WERI-Rb-1 (cell line): ENCODE results near the gene FSTL4.

ENCODE experiments used
- DNase-seq: peaks from one replicate; pipeline ENCODE4 v3.0.0-alpha.2; 2020
- H3K27ac ChIP-seq: fragments of 250-450 bp; sonication (Bioruptor Pico); 2 replicates; pipeline ENCODE4 v1.5.1; 2020; ENCODE audit warnings: mild to moderate bottlenecking, moderate library complexity
- H3K27me3 ChIP-seq: fragments of 250-450 bp; sonication (Bioruptor Pico); 2 replicates; pipeline ENCODE4 v1.5.1; 2021; ENCODE audit warnings: mild to moderate bottlenecking, low read depth, moderate library complexity; ENCODE audit not compliant: insufficient read depth, severe bottlenecking
- H3K36me3 ChIP-seq: fragments of 250-450 bp; sonication (Bioruptor Pico); 2 replicates; pipeline ENCODE4 v1.5.1; 2020; ENCODE audit warnings: mild to moderate bottlenecking, moderate library complexity
- H3K4me3 ChIP-seq: 2 replicates; pipeline ENCODE4 v1.5.1; 2011; ENCODE audit warnings: low read depth, mild to moderate bottlenecking, control low read depth, low read length
- H3K9me3 ChIP-seq: fragments of 250-450 bp; sonication (Bioruptor Pico); 2 replicates; pipeline ENCODE4 v1.5.1; 2021; ENCODE audit warnings: mild to moderate bottlenecking, moderate library complexity; ENCODE audit not compliant: severe bottlenecking
- CTCF ChIP-seq: IDR thresholded peaks from 2 replicates; pipeline ENCODE4 v1.5.1; 2011; ENCODE audit warnings: low read depth, mild to moderate bottlenecking, control low read depth, inconsistent platforms, low read length

The FSTL4 gene

GRCh38 chr5:133266966-133267365 lies 345.4 kb downstream of the FSTL4 start:
- Histone ChIP-seq H3K4me3 (no peak overlapping the region), H3K36me3 (no peaks in the 10 kb centered on the region), H3K27ac (peak overlapping the region; percentile 65), H3K27me3 (no peaks in the 10 kb centered on the region), H3K9me3 (no peaks in the 10 kb centered on the region)
- no peak for TF ChIP-seq CTCF
- DNase-seq = no peak

- 0 out of 2 replicates have a peak, but pooled peaks have one; percentile 16 for TF ChIP-seq CTCF
- DNase-seq = peak; percentile 61
- peak overlapping the region; percentile 65 for H3K27ac ChIP-seq
- no peaks in the 10 kb centered on the region for H3K9me3 ChIP-seq
- no peaks in the 10 kb centered on the region for H3K36me3 ChIP-seq
- H3K4me3 ChIP-seq = no peak overlapping the region
- H3K27me3 ChIP-seq = no peaks in the 10 kb centered on the region
These were observed 345.8 kb downstream of the FSTL4 start for GRCh38 chr5:133266527-133266878.

- DNase-seq = peak; percentile 40
- Histone ChIP-seq H3K27me3 (no peaks in the 10 kb centered on the region), H3K36me3 (no peaks in the 10 kb centered on the region), H3K9me3 (no peaks in the 10 kb centered on the region), H3K27ac (peak overlapping the region; percentile 65), H3K4me3 (no peak overlapping the region)
- no peak for TF ChIP-seq CTCF
These were observed 346.4 kb downstream of the FSTL4 start for GRCh38 chr5:133265720-133266526.

- no peak for TF ChIP-seq CTCF
- Histone ChIP-seq H3K27me3 (no peaks in the 10 kb centered on the region), H3K4me3 (no peak overlapping the region), H3K27ac (peak overlapping the region; percentile 65; the same call in 1 of the 2 replicates), H3K36me3 (no peaks in the 10 kb centered on the region), H3K9me3 (no peaks in the 10 kb centered on the region)
- DNase-seq = no peak
These were observed 347.1 kb downstream of the FSTL4 start for GRCh38 chr5:133265257-133265656.

GRCh38 chr5:133262690-133263089 lies 349.7 kb downstream of the FSTL4 start:
- Histone ChIP-seq H3K36me3 (no peaks in the 10 kb centered on the region), H3K9me3 (no peaks in the 10 kb centered on the region), H3K27me3 (no peaks in the 10 kb centered on the region), H3K4me3 (no peak overlapping the region), H3K27ac (no peak overlapping the region)
- TF ChIP-seq CTCF = no peak
- no peak for DNase-seq

GRCh38 chr5:133261993-133262392 lies 350.3 kb downstream of the FSTL4 start:
- no peaks in the 10 kb centered on the region for H3K36me3 ChIP-seq
- H3K4me3 ChIP-seq = no peak overlapping the region
- no peak for TF ChIP-seq CTCF
- H3K9me3 ChIP-seq = no peaks in the 10 kb centered on the region
- no peak for DNase-seq
- H3K27ac ChIP-seq = no peak overlapping the region
- no peaks in the 10 kb centered on the region for H3K27me3 ChIP-seq
